Measurements from ENCODE around the gene WDR45B.

GRCh38 chr17:82638183-82638773 is 10.0 kb downstream of the WDR45B start:
- TF ChIP-seq CTCF (IDR thresholded peaks at IDR 0.05) (no peak), E2F4 (CRISPR knock-in tag; IDR thresholded peaks at IDR 0.05; ENCODE audit: borderline replicate concordance, low read depth) (no peak), MAX (CRISPR knock-in tag; IDR thresholded peaks at IDR 0.05) (no peak), NFE2L1 (CRISPR knock-in tag; IDR thresholded peaks at IDR 0.05) (no peak), JUN (CRISPR knock-in tag; IDR thresholded peaks at IDR 0.05) (no peak), NFYB (CRISPR knock-in tag; conservative IDR thresholded peaks at IDR 0.05; ENCODE audit: low read depth) (no peak), TEAD4 (CRISPR knock-in tag; IDR thresholded peaks at IDR 0.05) (no peak), SP1 (CRISPR knock-in tag; conservative IDR thresholded peaks at IDR 0.05) (no peak), AFF4 (CRISPR knock-in tag; IDR thresholded peaks at IDR 0.05; ENCODE audit: borderline replicate concordance) (no peak), FOXP1 (CRISPR knock-in tag; IDR thresholded peaks at IDR 0.05; ENCODE audit: borderline replicate concordance) (no peak), OVOL2 (CRISPR knock-in tag; IDR thresholded peaks at IDR 0.05; ENCODE audit: borderline replicate concordance) (no peak)
